Measurements from ENCODE around the gene FBLN2. TPM values are rescaled to one million over a fixed set of nuclear protein-coding genes. Genes with fewer than 3 reads are reported as not detected.
A peak's percentile ranks its signal among the peaks of the same experiment; 100 is the strongest.

FBLN2 gene
- polyA plus RNA-seq, 3 donors = 0.08 TPM; not detected in 2

DNA sequence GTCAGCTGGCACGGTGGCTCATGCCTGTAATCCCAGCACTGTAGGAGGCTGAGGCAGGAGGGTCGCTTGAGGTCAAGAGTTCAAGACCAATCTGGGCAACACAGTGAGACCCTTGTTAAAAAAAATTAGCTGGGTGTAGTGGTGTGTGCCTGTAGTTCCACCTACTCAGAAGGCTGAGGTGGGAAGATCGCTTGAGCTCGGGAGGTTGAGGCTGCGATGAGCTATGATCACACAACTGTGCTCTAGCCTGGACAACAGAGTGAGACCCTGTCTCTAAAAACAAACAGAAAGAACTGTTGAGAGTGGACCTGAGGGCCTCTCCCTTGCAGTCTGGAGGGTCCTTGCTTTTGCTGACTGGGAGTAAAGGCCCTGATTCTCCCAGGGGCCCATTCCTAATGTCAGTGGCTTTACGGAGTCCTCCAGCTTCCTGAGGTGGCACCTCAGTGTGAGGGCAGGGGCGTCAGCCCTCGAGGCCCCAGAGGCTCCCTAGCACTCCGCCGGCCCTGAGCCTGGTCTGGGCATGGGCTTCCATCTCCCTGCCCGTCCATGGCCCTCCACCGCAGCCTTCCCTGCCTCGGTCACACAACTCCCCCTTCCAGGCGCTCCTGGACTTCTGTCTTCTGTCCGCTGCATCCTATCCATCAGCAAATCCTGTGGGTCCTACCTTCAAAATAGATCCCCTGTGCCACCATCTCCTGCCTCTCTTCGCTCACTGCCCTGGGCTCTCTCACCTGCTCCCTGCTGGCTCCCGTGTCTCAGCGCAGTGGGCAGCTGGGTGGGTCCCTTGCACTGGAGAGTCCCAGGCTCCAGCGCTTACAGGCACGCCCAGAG is 19.0 kb downstream of the FBLN2 start:
- H3K4me2 ChIP-seq (replicated peaks; ENCODE audit: extremely low read depth, low read length, poor library complexity, severe bottlenecking) = no peak overlapping the region
- H3K4me3 Mint-ChIP-seq = no peak overlapping the region
- H4K20me1 ChIP-seq (ENCODE audit: insufficient read depth, low read length) = no peaks in the 10 kb centered on the region
- 85% methylated on average over 19 of the region's 20 CpGs for WGBS (ENCODE audit: insufficient coverage)
- H3K4me1 ChIP-seq (ENCODE audit: control insufficient read depth in 1 of 2, insufficient read depth in 2 of 2, low read length in 2 of 2) = no peaks in the 10 kb centered on the region
- no peak overlapping the region for H2AFZ ChIP-seq (ENCODE audit: insufficient read depth, low read depth, low read length, poor library complexity, severe bottlenecking)
- TF ChIP-seq, protein P1, sequence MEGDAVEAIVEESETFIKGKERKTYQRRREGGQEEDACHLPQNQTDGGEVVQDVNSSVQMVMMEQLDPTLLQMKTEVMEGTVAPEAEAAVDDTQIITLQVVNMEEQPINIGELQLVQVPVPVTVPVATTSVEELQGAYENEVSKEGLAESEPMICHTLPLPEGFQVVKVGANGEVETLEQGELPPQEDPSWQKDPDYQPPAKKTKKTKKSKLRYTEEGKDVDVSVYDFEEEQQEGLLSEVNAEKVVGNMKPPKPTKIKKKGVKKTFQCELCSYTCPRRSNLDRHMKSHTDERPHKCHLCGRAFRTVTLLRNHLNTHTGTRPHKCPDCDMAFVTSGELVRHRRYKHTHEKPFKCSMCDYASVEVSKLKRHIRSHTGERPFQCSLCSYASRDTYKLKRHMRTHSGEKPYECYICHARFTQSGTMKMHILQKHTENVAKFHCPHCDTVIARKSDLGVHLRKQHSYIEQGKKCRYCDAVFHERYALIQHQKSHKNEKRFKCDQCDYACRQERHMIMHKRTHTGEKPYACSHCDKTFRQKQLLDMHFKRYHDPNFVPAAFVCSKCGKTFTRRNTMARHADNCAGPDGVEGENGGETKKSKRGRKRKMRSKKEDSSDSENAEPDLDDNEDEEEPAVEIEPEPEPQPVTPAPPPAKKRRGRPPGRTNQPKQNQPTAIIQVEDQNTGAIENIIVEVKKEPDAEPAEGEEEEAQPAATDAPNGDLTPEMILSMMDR (IDR thresholded peaks at IDR 0.05) = no peak
- H3K9me3 ChIP-seq (replicated peaks in 1 of 2; ENCODE audit: control insufficient read depth in 1 of 2, insufficient read depth in 1 of 2, low read length in 2 of 2) = no peaks in the 10 kb centered on the region
- H3K27me3 Mint-ChIP-seq (ENCODE audit: low read depth in 3 of 3) = peaks cover 0 to 2% (median 1%) of the 10 kb centered on the region in 3 donors
- peak overlapping the region in 1 of 7 donors; percentile 67 for H3K27ac Mint-ChIP-seq
- H3K27me3 ChIP-seq (ENCODE audit: control insufficient read depth in 2 of 2, insufficient read depth in 2 of 2, low read length in 2 of 2) = no peaks in the 10 kb centered on the region
- no peak overlapping the region for H3K27ac ChIP-seq (ENCODE audit: low read depth in 1 of 2, low read length in 2 of 2)
- H3K9ac ChIP-seq (ENCODE audit: insufficient read depth, low read length, poor library complexity, severe bottlenecking) = no peak overlapping the region
- H3K36me3 Mint-ChIP-seq = no peaks in the 10 kb centered on the region
- no peaks in the 10 kb centered on the region for H3K4me1 Mint-ChIP-seq
- peaks cover 0 to 2% (median 0%) of the 10 kb centered on the region in 7 donors for H3K9me3 Mint-ChIP-seq
- intact Hi-C loops (cut with micrococcal nuclease) = no loop called here
- DNase-seq = no peak
- no peaks in the 10 kb centered on the region for H3K36me3 ChIP-seq (replicated peaks in 1 of 2; ENCODE audit: control insufficient read depth in 1 of 2, insufficient read depth in 2 of 2, low read length in 2 of 2)
- H3K4me3 ChIP-seq (replicated peaks in 1 of 3; ENCODE audit: low read depth in 2 of 3, low read length in 3 of 3) = no peak overlapping the region
- no peaks in the 10 kb centered on the region for H3K79me2 ChIP-seq (ENCODE audit: insufficient read depth, low read length)

DNA sequence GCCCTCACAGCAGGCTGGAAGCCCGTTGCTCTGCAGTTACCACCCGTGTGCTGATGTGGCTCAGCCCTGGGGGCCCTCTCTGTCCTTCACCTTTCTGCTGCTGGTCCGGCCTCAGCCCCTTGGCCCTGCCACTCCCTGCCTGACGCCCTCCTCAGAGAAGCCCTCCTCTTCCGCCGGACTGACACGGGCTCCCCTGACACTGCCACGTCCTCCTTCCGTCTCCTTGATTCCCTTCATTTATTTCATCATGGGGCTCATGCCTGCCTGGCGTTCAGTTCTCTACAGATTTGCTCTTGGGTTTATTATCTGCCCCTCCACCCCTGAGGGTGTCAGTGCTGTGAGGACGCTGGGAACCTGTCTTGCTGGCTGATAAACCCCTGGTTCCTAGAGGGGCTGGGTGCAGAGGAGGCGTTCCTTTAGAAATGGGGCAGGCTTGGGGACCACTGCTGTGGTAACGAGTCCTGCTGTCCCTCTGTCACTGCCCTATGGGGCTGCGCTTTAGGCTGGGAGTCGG is 19.6 kb downstream of the FBLN2 start:
- Histone ChIP-seq H3K4me1 (ENCODE audit: control insufficient read depth in 1 of 2, insufficient read depth in 2 of 2, low read length in 2 of 2) (no peaks in the 10 kb centered on the region), H3K9ac (ENCODE audit: insufficient read depth, low read length, poor library complexity, severe bottlenecking) (no peak overlapping the region), H4K20me1 (ENCODE audit: insufficient read depth, low read length) (no peaks in the 10 kb centered on the region), H3K36me3 (replicated peaks in 1 of 2; ENCODE audit: control insufficient read depth in 1 of 2, insufficient read depth in 2 of 2, low read length in 2 of 2) (no peaks in the 10 kb centered on the region), H3K27ac (ENCODE audit: low read depth in 1 of 2, low read length in 2 of 2) (no peak overlapping the region), H3K27me3 (ENCODE audit: control insufficient read depth in 2 of 2, insufficient read depth in 2 of 2, low read length in 2 of 2) (no peaks in the 10 kb centered on the region), H3K9me3 (replicated peaks in 1 of 2; ENCODE audit: control insufficient read depth in 1 of 2, insufficient read depth in 1 of 2, low read length in 2 of 2) (no peaks in the 10 kb centered on the region), H3K4me3 (replicated peaks in 1 of 3; ENCODE audit: low read depth in 2 of 3, low read length in 3 of 3) (no peak overlapping the region), H3K4me2 (replicated peaks; ENCODE audit: extremely low read depth, low read length, poor library complexity, severe bottlenecking) (no peak overlapping the region), H2AFZ (ENCODE audit: insufficient read depth, low read depth, low read length, poor library complexity, severe bottlenecking) (no peak overlapping the region), H3K79me2 (ENCODE audit: insufficient read depth, low read length) (no peaks in the 10 kb centered on the region)
- WGBS (ENCODE audit: insufficient coverage) = 90% methylated on average over 15 of the region's 15 CpGs
- Mint-ChIP-seq H3K9me3 (peaks cover 0 to 2% (median 0%) of the 10 kb centered on the region in 7 donors), H3K27me3 (ENCODE audit: low read depth in 3 of 3) (peaks cover 0 to 6% (median 1%) of the 10 kb centered on the region in 3 donors), H3K4me3 (no peak overlapping the region), H3K4me1 (no peaks in the 10 kb centered on the region), H3K27ac (peak overlapping the region in 1 of 7 donors; percentile 67), H3K36me3 (no peaks in the 10 kb centered on the region)
- intact Hi-C loops (cut with micrococcal nuclease) = no loop called here
- DNase-seq = no peak
- TF ChIP-seq, protein P1 (IDR thresholded peaks at IDR 0.05) = no peak

Data from CD14-positive monocyte (primary cell).